ENCODE data around the gene SNRPD1.
"Not testable (repeated sequence)": the region's sequence is repeated elsewhere in the genome, so short reads cannot be mapped to it uniquely, and the experiment has no call there.

Gene SNRPD1

GRCh38 chr18:21612125-21613039 lies at the start of gene SNRPD1:
Gene SNRPD1, plus strand, starts transcription at chr18:21612314. Its CDS starts 116 bp downstream, at chr18:21612430.
- peak; percentile 78 to 83 for DNase-seq (ENCODE audit: low read depth in 2 of 2)

- no peak for DNase-seq (ENCODE audit: low read depth in 2 of 2)
Observed at GRCh38 chr18:21571772-21572171, 40.3 kb upstream of the SNRPD1 start.

GRCh38 chr18:21575656-21576055 lies 36.5 kb upstream of the SNRPD1 start:
- no peak for DNase-seq (ENCODE audit: low read depth in 2 of 2)

- no peak for DNase-seq (ENCODE audit: low read depth in 2 of 2)
Observed at GRCh38 chr18:21584391-21584790, 27.7 kb upstream of the SNRPD1 start.

GRCh38 chr18:21592361-21592760 lies 19.8 kb upstream of the SNRPD1 start:
- not testable (repeated sequence) for DNase-seq (ENCODE audit: low read depth in 2 of 2)

- DNase-seq (ENCODE audit: low read depth in 2 of 2) = no peak
Observed at GRCh38 chr18:21593540-21594257, 18.4 kb upstream of the SNRPD1 start.

GRCh38 chr18:21597620-21598019 lies 14.5 kb upstream of the SNRPD1 start:
- DNase-seq (ENCODE audit: low read depth in 2 of 2) = no peak

GRCh38 chr18:21598726-21599584 lies 13.2 kb upstream of the SNRPD1 start:
- no peak for DNase-seq (ENCODE audit: low read depth in 2 of 2)

- DNase-seq (ENCODE audit: low read depth in 2 of 2) = peak in 1 of 2 donors; percentile 19
Observed at GRCh38 chr18:21599585-21600525, 12.3 kb upstream of the SNRPD1 start.

GRCh38 chr18:21600526-21601410 lies 11.3 kb upstream of the SNRPD1 start, which contains the start of gene ESCO1:
Gene ESCO1, minus strand, starts transcription at chr18:21600704. Its CDS starts 25,861 bp downstream, at chr18:21574843.
- peak; percentile 82 to 88 for DNase-seq (ENCODE audit: low read depth in 2 of 2)

GRCh38 chr18:21602299-21602587 lies 9.9 kb upstream of the SNRPD1 start:
- DNase-seq (ENCODE audit: low read depth in 2 of 2) = no peak

- DNase-seq (ENCODE audit: low read depth in 2 of 2) = no peak
Observed at GRCh38 chr18:21604671-21605070, 7.4 kb upstream of the SNRPD1 start.

GRCh38 chr18:21605213-21605612 lies 6.9 kb upstream of the SNRPD1 start:
- no peak for DNase-seq (ENCODE audit: low read depth in 2 of 2)

GRCh38 chr18:21611401-21612124 lies 551 bp upstream of the SNRPD1 start:
- not testable (repeated sequence) for DNase-seq (ENCODE audit: low read depth in 2 of 2)

- DNase-seq (ENCODE audit: low read depth in 2 of 2) = not testable (repeated sequence)
Observed at GRCh38 chr18:21621640-21622039, 9.5 kb downstream of the SNRPD1 start.

- no peak for DNase-seq (ENCODE audit: low read depth in 2 of 2)
Observed at GRCh38 chr18:21629089-21629832, 17.1 kb downstream of the SNRPD1 start.

GRCh38 chr18:21632393-21632792 lies 20.3 kb downstream of the SNRPD1 start:
- DNase-seq (ENCODE audit: low read depth in 2 of 2) = no peak

GRCh38 chr18:21634588-21635199 lies 22.6 kb downstream of the SNRPD1 start:
- no peak for DNase-seq (ENCODE audit: low read depth in 2 of 2)

Data from stimulated activated CD8-positive, alpha-beta memory T cell treated with anti-CD3 and anti-CD28 coated beads, Interleukin-7, amount 100 ng/mL, for 1 hour (primary cell).